H1 (cell line): ENCODE data around the gene C15orf39. TPM values are rescaled to one million over a fixed set of nuclear protein-coding genes. Genes with fewer than 3 reads are reported as not detected.

Experiments used
- CTCF ChIA-PET: fragments of 300-600 bp; sonication (Branson Sonifier 250); formaldehyde crosslinking; loops from one replicate; lab custom pipeline; 2021; ENCODE audit not compliant: partially characterized antibody; lab: Charles Lee
- POLR2A ChIA-PET: fragments of 300-600 bp; sonication (Branson Sonifier 250); formaldehyde crosslinking; loops from one replicate; lab custom pipeline; 2021; ENCODE audit warnings: inconsistent platforms; ENCODE audit not compliant: partially characterized antibody; lab: Charles Lee
- DNase-seq, 2 experiments: peaks; one replicate each; pipeline versions ENCODE4 v3.0.0 to v3.0.0-alpha.2; 2010 to 2022; ENCODE audit warnings: low spot score in 2 of 2, low read depth in 1 of 2, mixed read lengths in 1 of 2
- FAIRE-seq: peaks from 2 replicates; lab custom pipeline; 2011; peaks lifted over from hg19 to GRCh38; lab: Jason Lieb, UNC
- H2AFZ ChIP-seq: 2 replicates; pipeline ENCODE4 v1.8.1; 2012; ENCODE audit warnings: low read length, inconsistent platforms
- H2AK5ac ChIP-seq: 2 replicates; pipeline ENCODE4 v1.6.1; 2013; ENCODE audit warnings: low read depth, low read length
- H2BK120ac ChIP-seq: replicated peaks from 2 replicates; pipeline ENCODE3; 2013; ENCODE audit warnings: low read depth, low read length, inconsistent platforms
- H2BK12ac ChIP-seq: 2 replicates; pipeline ENCODE4 v1.6.1; 2013; ENCODE audit warnings: low read depth, low read length
- H2BK15ac ChIP-seq: 2 replicates; pipeline ENCODE4 v1.6.1; 2013; ENCODE audit warnings: low read length
- H2BK20ac ChIP-seq: 2 replicates; pipeline ENCODE4 v1.6.1; 2013; ENCODE audit warnings: low read length
- H2BK5ac ChIP-seq: 2 replicates; pipeline ENCODE4 v1.6.1; 2013; ENCODE audit warnings: low read depth, low read length
- H3K14ac ChIP-seq: 2 replicates; pipeline ENCODE4 v1.6.1; 2013; ENCODE audit warnings: inconsistent platforms; ENCODE audit not compliant: insufficient read length
- H3K18ac ChIP-seq: 2 replicates; pipeline ENCODE4 v1.6.1; 2013; ENCODE audit warnings: low read length; ENCODE audit errors: extremely low read depth
- H3K23ac ChIP-seq: 2 replicates; pipeline ENCODE4 v1.6.1; 2013; ENCODE audit warnings: inconsistent platforms; ENCODE audit not compliant: insufficient read length
- H3K23me2 ChIP-seq: 2 replicates; pipeline ENCODE4 v1.6.1; 2013; ENCODE audit warnings: low read depth, low read length
- H3K27ac ChIP-seq: 2 replicates; pipeline ENCODE4 v1.6.1; 2011; ENCODE audit warnings: low read depth, low read length, inconsistent platforms
- H3K27me3 ChIP-seq, 4 experiments: replicated peaks in 1 of 4; 1 replicate in 1 of 4; 2 replicates in 3 of 4; pipeline versions ENCODE4 v1.6.1 to v1.8.1; 2011 to 2013; ENCODE audit warnings: low read length in 3 of 4, mild to moderate bottlenecking in 3 of 4, inconsistent platforms in 2 of 4, mixed read lengths in 2 of 4, moderate library complexity in 1 of 4; ENCODE audit not compliant: control insufficient read depth in 3 of 4, insufficient read depth in 3 of 4; ENCODE audit errors: extremely low read depth in 1 of 4
- H3K36me3 ChIP-seq, 4 experiments: 2 replicates each; pipeline versions ENCODE4 v1.6.1 to v1.8.1; 2011 to 2013; ENCODE audit warnings: mild to moderate bottlenecking in 4 of 4, low read length in 3 of 4, moderate library complexity in 2 of 4, control low read depth in 1 of 4, inconsistent platforms in 1 of 4; ENCODE audit not compliant: insufficient read depth in 4 of 4, control insufficient read depth in 2 of 4
- H3K4ac ChIP-seq: replicated peaks from 2 replicates; pipeline ENCODE3; 2013; ENCODE audit warnings: low read length, low read depth, mixed read lengths, inconsistent platforms; ENCODE audit not compliant: insufficient read length
- H3K4me1 ChIP-seq, 4 experiments: replicated peaks in 1 of 4; 1 replicate in 1 of 4; 2 replicates in 3 of 4; pipeline versions ENCODE4 v1.6.1 to v1.8.1; 2011 to 2013; ENCODE audit warnings: low read length in 3 of 4, inconsistent platforms in 2 of 4, mixed read lengths in 1 of 4; ENCODE audit not compliant: insufficient read depth in 4 of 4, control insufficient read depth in 3 of 4
- H3K4me2 ChIP-seq, 2 experiments: 2 replicates each; pipeline versions ENCODE4 v1.6.1 to v1.8.1; 2011 to 2013; ENCODE audit warnings: low read depth in 2 of 2, low read length in 2 of 2, control low read depth in 1 of 2, inconsistent platforms in 1 of 2, mild to moderate bottlenecking in 1 of 2; ENCODE audit not compliant: insufficient read depth in 1 of 2
- H3K4me3 ChIP-seq, 4 experiments: fragments of 200-600, 300-600 bp in 1 of 4; sonication (generic), shearing (Covaris generic), sonication (Bioruptor Twin) in 1 of 4; 2 replicates each; pipeline versions ENCODE4 v1.5.1 to v1.8.1; 2011 to 2016; ENCODE audit warnings: low read length in 4 of 4, low read depth in 3 of 4, control low read depth in 2 of 4, inconsistent platforms in 2 of 4, mild to moderate bottlenecking in 2 of 4, mixed read lengths in 1 of 4, moderate library complexity in 1 of 4; ENCODE audit not compliant: insufficient read depth in 2 of 4; ENCODE audit errors: extremely low read depth in 1 of 4
- H3K56ac ChIP-seq: replicated peaks from 2 replicates; pipeline ENCODE3; 2013; ENCODE audit warnings: low read depth, mild to moderate bottlenecking, mixed read lengths, low read length, inconsistent platforms; ENCODE audit not compliant: insufficient read length
- H3K79me1 ChIP-seq: 2 replicates; pipeline ENCODE4 v1.6.1; 2013; ENCODE audit warnings: low read depth, low read length, control low read depth
- H3K79me2 ChIP-seq, 2 experiments: 2 replicates each; pipeline versions ENCODE4 v1.6.1 to v1.8.1; 2012 to 2013; ENCODE audit warnings: low read length in 2 of 2, mild to moderate bottlenecking in 2 of 2, inconsistent platforms in 1 of 2; ENCODE audit not compliant: insufficient read depth in 2 of 2, control insufficient read depth in 1 of 2
- H3K9ac ChIP-seq, 4 experiments: replicated peaks in 1 of 4; 1 replicate in 1 of 4; 2 replicates in 3 of 4; pipeline versions ENCODE4 v1.6.1 to v1.8.1; 2011 to 2013; ENCODE audit warnings: low read depth in 3 of 4, low read length in 3 of 4, control low read depth in 2 of 4, mild to moderate bottlenecking in 2 of 4, moderate library complexity in 2 of 4, inconsistent platforms in 1 of 4; ENCODE audit errors: extremely low read depth in 1 of 4
- H3K9me3 ChIP-seq, 2 experiments: 2 replicates each; pipeline versions ENCODE4 v1.6.1 to v1.8.1; 2012 to 2013; ENCODE audit warnings: mild to moderate bottlenecking in 2 of 2, moderate library complexity in 2 of 2, control low read depth in 1 of 2, inconsistent platforms in 1 of 2, low read depth in 1 of 2, low read length in 1 of 2, mixed read lengths in 1 of 2; ENCODE audit not compliant: insufficient read depth in 2 of 2
- H4K20me1 ChIP-seq, 2 experiments: replicated peaks in 1 of 2; 2 replicates each; pipeline versions ENCODE3 to v1.8.1; 2011 to 2013; ENCODE audit warnings: inconsistent platforms in 2 of 2, low read length in 2 of 2, mild to moderate bottlenecking in 1 of 2; ENCODE audit not compliant: insufficient read depth in 2 of 2, control insufficient read depth in 1 of 2
- H4K5ac ChIP-seq: 2 replicates; pipeline ENCODE4 v1.6.1; 2013; ENCODE audit warnings: low read length, low read depth, mixed read lengths, inconsistent platforms; ENCODE audit not compliant: insufficient read length
- H4K8ac ChIP-seq: 2 replicates; pipeline ENCODE4 v1.8.0; 2013; ENCODE audit warnings: mild to moderate bottlenecking, moderate library complexity, low read length, inconsistent platforms; ENCODE audit not compliant: insufficient read depth; ENCODE audit errors: extremely low read depth
- H4K91ac ChIP-seq: replicated peaks from 2 replicates; pipeline ENCODE3; 2013; ENCODE audit warnings: low read length, mixed read lengths, inconsistent platforms; ENCODE audit not compliant: insufficient read length
- CEBPB ChIP-seq: IDR thresholded peaks from 2 replicates; pipeline ENCODE4 v1.6.1; 2012; ENCODE audit warnings: low read depth, low read length
- EZH2 ChIP-seq: fragments of 200-600 bp; sonication (generic); IDR thresholded peaks from 2 replicates; pipeline ENCODE4 v1.7.1; 2012; ENCODE audit warnings: low read depth, mild to moderate bottlenecking, moderate library complexity, low read length, inconsistent platforms; ENCODE audit not compliant: severe bottlenecking
- WGBS, 2 experiments: shearing (Covaris generic) in 1 of 2; methylation state at CpG; one replicate each; pipeline versions ENCODE4 v1.1.6 to v1.1.7; 2013 to 2015; ENCODE audit warnings: low lambda C conversion rate in 2 of 2, mixed read lengths in 2 of 2, inconsistent platforms in 1 of 2, low coverage in 1 of 2, missing lambda C conversion rate in 1 of 2; ENCODE audit not compliant: insufficient replicate concordance in 2 of 2, insufficient coverage in 1 of 2, insufficient read length in 1 of 2; ENCODE audit errors: extremely low coverage in 1 of 2, missing lambda C conversion rate in 1 of 2; 5-methylcytosine and 5-hydroxymethylcytosine counted together
- polyA plus RNA-seq, 7 experiments: library from polyadenylated mRNA; depleted of rRNA in 3 of 7; stranded (reverse) in 5 of 7; unstranded in 2 of 7; fragments of >200 nt in 5 of 7; fragments of 200-250 nt in 2 of 7; gene quantifications; 1 replicate in 5 of 7; 2 replicates in 1 of 7; 4 replicates in 1 of 7; pipeline versions ENCODE4 v1.2.1 to v1.2.3, GENCODE V29; 2011 to 2013; ENCODE audit warnings: missing spikeins in 2 of 7, mixed read lengths in 2 of 7
- total RNA-seq: library from RNA; stranded (reverse); fragmentation: NEBNext Ultra II Directional; extraction: Animal tissue kit (Norgen Biotek cat#: 25700); gene quantifications from 2 replicates; pipeline ENCODE4 v1.2.1, GENCODE V29; 2021

C15orf39 gene
- total and polyA plus RNA-seq, 2 of the 8 experiments (the other 6 are each of a cell fraction or from before 2014, with no cell fraction given) = 13.8 to 38.5 TPM

- H3K4me3 ChIP-seq = no peak overlapping the region
- H3K4me1 ChIP-seq = no peaks in the 10 kb centered on the region; a peak in 2 of 7 replicates
- H3K4ac ChIP-seq = no peak overlapping the region
- H2BK5ac ChIP-seq = no peak overlapping the region
- no peak overlapping the region for H4K5ac ChIP-seq
- no peak overlapping the region; the same call in 1 of the 2 replicates for H2BK12ac ChIP-seq
- no peak overlapping the region for H2BK15ac ChIP-seq
- WGBS, 2 experiments = 93% methylated on average over 4 of the region's 4 CpGs; no CpG with 5 or more reads in 1 of the 2 experiments
- no peaks in the 10 kb centered on the region for H4K20me1 ChIP-seq
- no peaks in the 10 kb centered on the region for H3K79me2 ChIP-seq
- H2AK5ac ChIP-seq = no peak overlapping the region
- DNase-seq = no peak
- H4K8ac ChIP-seq = peak overlapping the region; percentile 29; the same call in 1 of the 2 replicates
- H3K36me3 ChIP-seq = no peaks in the 10 kb centered on the region
- no peak overlapping the region for H3K18ac ChIP-seq
- CTCF ChIA-PET = no interaction called here
- no peak overlapping the region for H3K9ac ChIP-seq
- no peak overlapping the region for H2BK120ac ChIP-seq
- no peak overlapping the region for H2AFZ ChIP-seq
- H3K56ac ChIP-seq = no peak overlapping the region
- no peaks in the 10 kb centered on the region for H3K23me2 ChIP-seq
- H3K4me2 ChIP-seq = no peak overlapping the region
- no peak for FAIRE-seq
- no peak overlapping the region for H4K91ac ChIP-seq
- H3K23ac ChIP-seq = no peak overlapping the region
- no peak overlapping the region for H3K14ac ChIP-seq
- H3K27me3 ChIP-seq = no peaks in the 10 kb centered on the region; a peak in 1 of 7 replicates
- no peaks in the 10 kb centered on the region for H3K79me1 ChIP-seq
- no peak for TF ChIP-seq CEBPB
- TF ChIP-seq EZH2 = no peak
- TF ChIP-seq, all 59 proteins: peak for 0
- Histone ChIP-seq H3K9me3 (no peaks in the 10 kb centered on the region), H3K27ac (no peak overlapping the region), H2BK20ac (no peak overlapping the region)
- POLR2A ChIA-PET = interaction anchor here (1.4 kb wide), 1 partner anchor 15 kb away, joined by 7 read pairs; no protein-coding TSS in a partner anchor
Observed at GRCh38 chr15:75231836-75232235, 30.2 kb downstream of the C15orf39 start.
